Peyer's patch (tissue), 4 donors: ENCODE measurements around the gene POLR2L.

Source experiments
- POLR2A ChIP-seq, 2 donors: fragments of 450-650 bp; IDR thresholded peaks; one replicate each; pipeline ENCODE4 v1.5.1; 2017; ENCODE audit warnings: antibody characterized with exemption in 2 of 2, mild to moderate bottlenecking in 2 of 2, moderate library complexity in 2 of 2
- TF ChIP-seq, protein P1 (sequence below), 6 experiments: fragments of 450-650 bp in 4 of 6; fragments of 200-600 bp in 2 of 6; sonication (generic) in 1 of 6; IDR thresholded peaks; one replicate each; pipeline ENCODE4 v1.5.1; 2017 to 2019; ENCODE audit warnings: antibody characterized with exemption in 6 of 6, mild to moderate bottlenecking in 3 of 6, moderate library complexity in 1 of 6

DNA sequence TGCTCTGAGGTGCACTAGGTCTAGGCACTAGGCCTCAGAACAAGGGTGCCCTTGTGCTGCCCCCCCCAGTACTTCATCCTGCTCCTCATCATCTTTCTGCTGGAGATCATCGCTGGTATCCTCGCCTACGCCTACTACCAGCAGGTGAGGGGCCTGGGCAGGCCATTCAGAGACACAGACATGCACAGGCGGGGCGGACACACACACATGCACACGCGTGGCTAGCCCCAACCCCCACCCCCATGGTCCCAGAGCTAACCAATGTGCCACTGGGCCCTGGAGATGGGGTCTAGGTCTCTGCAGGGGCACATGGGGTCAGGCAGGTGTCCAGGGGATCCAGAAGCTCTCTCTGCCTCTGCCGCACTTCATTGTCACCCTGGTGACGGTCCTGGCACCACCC is 5.6 kb downstream of the POLR2L start:
- TF ChIP-seq, protein P1, sequence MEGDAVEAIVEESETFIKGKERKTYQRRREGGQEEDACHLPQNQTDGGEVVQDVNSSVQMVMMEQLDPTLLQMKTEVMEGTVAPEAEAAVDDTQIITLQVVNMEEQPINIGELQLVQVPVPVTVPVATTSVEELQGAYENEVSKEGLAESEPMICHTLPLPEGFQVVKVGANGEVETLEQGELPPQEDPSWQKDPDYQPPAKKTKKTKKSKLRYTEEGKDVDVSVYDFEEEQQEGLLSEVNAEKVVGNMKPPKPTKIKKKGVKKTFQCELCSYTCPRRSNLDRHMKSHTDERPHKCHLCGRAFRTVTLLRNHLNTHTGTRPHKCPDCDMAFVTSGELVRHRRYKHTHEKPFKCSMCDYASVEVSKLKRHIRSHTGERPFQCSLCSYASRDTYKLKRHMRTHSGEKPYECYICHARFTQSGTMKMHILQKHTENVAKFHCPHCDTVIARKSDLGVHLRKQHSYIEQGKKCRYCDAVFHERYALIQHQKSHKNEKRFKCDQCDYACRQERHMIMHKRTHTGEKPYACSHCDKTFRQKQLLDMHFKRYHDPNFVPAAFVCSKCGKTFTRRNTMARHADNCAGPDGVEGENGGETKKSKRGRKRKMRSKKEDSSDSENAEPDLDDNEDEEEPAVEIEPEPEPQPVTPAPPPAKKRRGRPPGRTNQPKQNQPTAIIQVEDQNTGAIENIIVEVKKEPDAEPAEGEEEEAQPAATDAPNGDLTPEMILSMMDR (IDR thresholded peaks at IDR 0.05): no peak
- TF ChIP-seq POLR2A (IDR thresholded peaks at IDR 0.05): no peak
